ENCODE measurements around the gene WAC. TPM values are rescaled to one million over a fixed set of nuclear protein-coding genes. Genes with fewer than 3 reads are reported as not detected.

Gene WAC
- total and polyA plus RNA-seq, 2 experiments from 2014 or later: 59.4 to 116 TPM

- TF ChIP-seq, protein P1, sequence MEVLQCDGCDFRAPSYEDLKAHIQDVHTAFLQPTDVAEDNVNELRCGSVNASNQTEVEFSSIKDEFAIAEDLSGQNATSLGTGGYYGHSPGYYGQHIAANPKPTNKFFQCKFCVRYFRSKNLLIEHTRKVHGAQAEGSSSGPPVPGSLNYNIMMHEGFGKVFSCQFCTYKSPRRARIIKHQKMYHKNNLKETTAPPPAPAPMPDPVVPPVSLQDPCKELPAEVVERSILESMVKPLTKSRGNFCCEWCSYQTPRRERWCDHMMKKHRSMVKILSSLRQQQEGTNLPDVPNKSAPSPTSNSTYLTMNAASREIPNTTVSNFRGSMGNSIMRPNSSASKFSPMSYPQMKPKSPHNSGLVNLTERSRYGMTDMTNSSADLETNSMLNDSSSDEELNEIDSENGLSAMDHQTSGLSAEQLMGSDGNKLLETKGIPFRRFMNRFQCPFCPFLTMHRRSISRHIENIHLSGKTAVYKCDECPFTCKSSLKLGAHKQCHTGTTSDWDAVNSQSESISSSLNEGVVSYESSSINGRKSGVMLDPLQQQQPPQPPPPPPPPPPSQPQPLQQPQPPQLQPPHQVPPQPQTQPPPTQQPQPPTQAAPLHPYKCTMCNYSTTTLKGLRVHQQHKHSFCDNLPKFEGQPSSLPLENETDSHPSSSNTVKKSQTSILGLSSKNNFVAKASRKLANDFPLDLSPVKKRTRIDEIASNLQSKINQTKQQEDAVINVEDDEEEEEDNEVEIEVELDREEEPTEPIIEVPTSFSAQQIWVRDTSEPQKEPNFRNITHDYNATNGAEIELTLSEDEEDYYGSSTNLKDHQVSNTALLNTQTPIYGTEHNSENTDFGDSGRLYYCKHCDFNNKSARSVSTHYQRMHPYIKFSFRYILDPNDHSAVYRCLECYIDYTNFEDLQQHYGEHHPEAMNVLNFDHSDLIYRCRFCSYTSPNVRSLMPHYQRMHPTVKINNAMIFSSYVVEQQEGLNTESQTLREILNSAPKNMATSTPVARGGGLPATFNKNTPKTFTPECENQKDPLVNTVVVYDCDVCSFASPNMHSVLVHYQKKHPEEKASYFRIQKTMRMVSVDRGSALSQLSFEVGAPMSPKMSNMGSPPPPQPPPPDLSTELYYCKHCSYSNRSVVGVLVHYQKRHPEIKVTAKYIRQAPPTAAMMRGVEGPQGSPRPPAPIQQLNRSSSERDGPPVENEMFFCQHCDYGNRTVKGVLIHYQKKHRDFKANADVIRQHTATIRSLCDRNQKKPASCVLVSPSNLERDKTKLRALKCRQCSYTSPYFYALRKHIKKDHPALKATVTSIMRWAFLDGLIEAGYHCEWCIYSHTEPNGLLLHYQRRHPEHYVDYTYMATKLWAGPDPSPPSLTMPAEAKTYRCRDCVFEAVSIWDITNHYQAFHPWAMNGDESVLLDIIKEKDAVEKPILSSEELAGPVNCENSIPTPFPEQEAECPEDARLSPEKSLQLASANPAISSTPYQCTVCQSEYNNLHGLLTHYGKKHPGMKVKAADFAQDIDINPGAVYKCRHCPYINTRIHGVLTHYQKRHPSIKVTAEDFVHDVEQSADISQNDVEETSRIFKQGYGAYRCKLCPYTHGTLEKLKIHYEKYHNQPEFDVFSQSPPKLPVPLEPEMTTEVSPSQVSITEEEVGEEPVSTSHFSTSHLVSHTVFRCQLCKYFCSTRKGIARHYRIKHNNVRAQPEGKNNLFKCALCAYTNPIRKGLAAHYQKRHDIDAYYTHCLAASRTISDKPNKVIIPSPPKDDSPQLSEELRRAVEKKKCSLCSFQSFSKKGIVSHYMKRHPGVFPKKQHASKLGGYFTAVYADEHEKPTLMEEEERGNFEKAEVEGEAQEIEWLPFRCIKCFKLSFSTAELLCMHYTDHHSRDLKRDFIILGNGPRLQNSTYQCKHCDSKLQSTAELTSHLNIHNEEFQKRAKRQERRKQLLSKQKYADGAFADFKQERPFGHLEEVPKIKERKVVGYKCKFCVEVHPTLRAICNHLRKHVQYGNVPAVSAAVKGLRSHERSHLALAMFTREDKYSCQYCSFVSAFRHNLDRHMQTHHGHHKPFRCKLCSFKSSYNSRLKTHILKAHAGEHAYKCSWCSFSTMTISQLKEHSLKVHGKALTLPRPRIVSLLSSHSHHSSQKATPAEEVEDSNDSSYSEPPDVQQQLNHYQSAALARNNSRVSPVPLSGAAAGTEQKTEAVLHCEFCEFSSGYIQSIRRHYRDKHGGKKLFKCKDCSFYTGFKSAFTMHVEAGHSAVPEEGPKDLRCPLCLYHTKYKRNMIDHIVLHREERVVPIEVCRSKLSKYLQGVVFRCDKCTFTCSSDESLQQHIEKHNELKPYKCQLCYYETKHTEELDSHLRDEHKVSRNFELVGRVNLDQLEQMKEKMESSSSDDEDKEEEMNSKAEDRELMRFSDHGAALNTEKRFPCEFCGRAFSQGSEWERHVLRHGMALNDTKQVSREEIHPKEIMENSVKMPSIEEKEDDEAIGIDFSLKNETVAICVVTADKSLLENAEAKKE (CRISPR knock-in tag; IDR thresholded peaks at IDR 0.05): no peak
These were observed 26.1 kb downstream of the WAC start (continued) for GRCh38 chr10:28558923-28559508.

GRCh38 chr10:28559618-28560017 is 26.7 kb downstream of the WAC start:
- DNase-seq (ENCODE audit: low spot score) (peak; percentile 68), ATAC-seq (peak; percentile 63)
- Mint-ChIP-seq H3K9me3 (no peaks in the 10 kb centered on the region), H3K36me3 (ENCODE audit: low read depth) (peaks cover 49% of the 10 kb centered on the region), H3K4me1 (peaks cover 49% of the 10 kb centered on the region), H3K4me3 (no peak overlapping the region), H3K27ac (peak overlapping the region; percentile 57; the same call in 1 of the 2 replicates), H3K27me3 (ENCODE audit: insufficient read depth, low read depth, poor library complexity) (no peaks in the 10 kb centered on the region)
- Histone ChIP-seq H3K4me1 (ENCODE audit: insufficient read depth) (peaks cover 25% of the 10 kb centered on the region), H4K20me1 (replicated peaks; ENCODE audit: insufficient read depth) (peaks cover 70% of the 10 kb centered on the region), H3K4me2 (no peak overlapping the region), H3K36me3 (ENCODE audit: insufficient read depth) (no peaks in the 10 kb centered on the region; the same call in 1 of the 2 replicates), H3K9me2 (ENCODE audit: insufficient read depth) (no peaks in the 10 kb centered on the region), H3K79me2 (replicated peaks; ENCODE audit: insufficient read depth) (peaks cover 100% of the 10 kb centered on the region), H3K4me3 (no peak overlapping the region), H3K27ac (ENCODE audit: low read depth) (peak overlapping the region; percentile 4; the same call in 1 of the 2 replicates), H3K27me3 (ENCODE audit: insufficient read depth) (no peaks in the 10 kb centered on the region), H2AFZ (no peak overlapping the region), H3F3A (replicated peaks; ENCODE audit: low read depth) (no peaks in the 10 kb centered on the region)
- TF ChIP-seq CTCF (conservative IDR thresholded peaks at IDR 0.05; ENCODE audit: low read depth in 2 of 2): no peak
- TF ChIP-seq, protein P2, sequence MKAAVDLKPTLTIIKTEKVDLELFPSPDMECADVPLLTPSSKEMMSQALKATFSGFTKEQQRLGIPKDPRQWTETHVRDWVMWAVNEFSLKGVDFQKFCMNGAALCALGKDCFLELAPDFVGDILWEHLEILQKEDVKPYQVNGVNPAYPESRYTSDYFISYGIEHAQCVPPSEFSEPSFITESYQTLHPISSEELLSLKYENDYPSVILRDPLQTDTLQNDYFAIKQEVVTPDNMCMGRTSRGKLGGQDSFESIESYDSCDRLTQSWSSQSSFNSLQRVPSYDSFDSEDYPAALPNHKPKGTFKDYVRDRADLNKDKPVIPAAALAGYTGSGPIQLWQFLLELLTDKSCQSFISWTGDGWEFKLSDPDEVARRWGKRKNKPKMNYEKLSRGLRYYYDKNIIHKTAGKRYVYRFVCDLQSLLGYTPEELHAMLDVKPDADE (IDR thresholded peaks at IDR 0.05): no peak
